ENCODE measurements around the gene NTRK1.
A peak's percentile ranks its signal among the peaks of the same experiment; 100 is the strongest.

NTRK1 gene

DNA sequence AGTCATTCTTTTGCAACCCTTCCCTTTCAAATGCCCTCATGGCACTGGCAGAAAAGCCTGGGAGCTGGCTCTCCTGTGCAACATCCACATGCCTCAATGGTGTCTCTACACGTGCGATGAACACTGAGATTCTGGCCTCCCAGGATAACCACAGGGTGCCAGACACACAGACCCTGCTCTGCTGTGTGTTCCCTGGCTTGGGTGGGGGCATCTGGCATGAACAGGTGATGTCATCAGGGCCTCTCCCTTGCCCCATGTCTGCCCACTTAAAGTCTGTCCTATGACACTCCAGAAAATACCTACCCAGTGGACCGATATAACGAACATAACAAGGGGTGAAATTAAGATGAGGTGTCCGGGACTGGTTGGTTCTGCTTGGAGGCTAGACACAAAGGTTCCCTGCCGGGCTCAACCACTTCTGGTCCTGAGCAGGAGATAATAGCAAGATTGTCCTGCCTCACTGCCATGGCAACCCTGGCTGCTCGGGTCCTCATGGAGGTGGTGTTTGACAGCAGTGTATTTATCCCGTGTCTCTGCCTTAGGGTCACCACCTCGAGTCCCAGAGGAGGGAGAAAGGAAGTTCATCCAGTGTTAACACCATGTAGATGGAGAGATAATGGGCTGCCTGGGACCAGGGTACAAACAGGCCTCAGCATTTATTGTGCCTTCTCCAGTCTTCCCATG, 21.1 kb upstream of the NTRK1 start:
- DNase-seq = no peak

DNA sequence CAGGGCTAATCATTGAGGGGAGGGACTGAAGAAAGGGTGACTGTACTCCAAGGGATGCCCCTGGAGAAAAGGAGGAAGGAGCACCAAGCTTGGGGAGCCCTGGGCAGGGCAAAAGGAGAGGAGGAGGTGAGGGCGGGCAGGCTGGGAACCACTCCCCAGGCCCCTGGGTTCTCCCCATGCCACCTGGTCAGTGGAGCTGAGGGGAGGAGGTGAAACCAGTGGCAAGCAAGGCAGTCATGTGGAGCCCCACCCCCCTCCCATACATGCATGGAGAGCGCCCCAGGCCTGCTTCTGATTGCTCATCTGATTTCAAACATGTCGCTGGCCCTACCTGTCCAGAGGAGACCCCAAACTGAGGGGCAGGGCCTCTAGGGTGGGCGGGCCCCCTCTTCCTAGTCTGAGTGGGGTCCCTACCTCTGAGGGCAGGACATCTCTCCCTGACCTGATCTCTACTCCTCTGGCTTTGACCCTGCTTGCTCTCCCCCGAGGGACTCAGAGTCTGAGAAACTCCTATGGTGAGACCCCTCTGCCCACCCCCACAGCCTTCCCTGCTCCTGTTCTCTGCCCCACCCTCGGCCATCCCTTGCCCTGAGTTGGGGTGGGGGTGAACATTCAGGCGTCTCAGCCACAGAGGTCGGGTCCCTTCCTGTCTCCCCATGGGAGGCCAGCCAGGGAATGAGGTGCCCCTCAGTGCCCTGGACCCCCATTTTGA, 20.3 kb upstream of the NTRK1 start:
- DNase-seq = no peak

DNA sequence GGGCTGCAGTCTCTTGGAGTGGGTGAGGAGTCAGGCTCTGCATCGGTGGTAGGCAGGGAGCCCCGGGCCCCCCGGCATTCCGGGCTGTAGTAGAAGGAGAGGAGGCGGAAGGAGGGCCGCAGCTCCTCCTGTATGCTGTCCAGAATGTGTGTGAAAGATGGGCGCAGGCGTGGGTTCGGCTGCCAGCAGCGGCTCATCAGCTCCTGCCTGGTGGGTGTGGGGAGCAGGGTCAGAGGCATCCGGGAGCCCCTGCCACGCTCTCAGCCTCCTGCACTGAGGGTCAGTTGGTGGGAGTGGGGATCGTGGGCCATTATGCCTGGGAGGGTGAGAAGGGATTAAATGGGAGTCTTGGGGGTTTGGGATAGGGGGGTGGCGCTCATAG, 19.8 kb upstream of the NTRK1 start:
- no peak for DNase-seq

DNA sequence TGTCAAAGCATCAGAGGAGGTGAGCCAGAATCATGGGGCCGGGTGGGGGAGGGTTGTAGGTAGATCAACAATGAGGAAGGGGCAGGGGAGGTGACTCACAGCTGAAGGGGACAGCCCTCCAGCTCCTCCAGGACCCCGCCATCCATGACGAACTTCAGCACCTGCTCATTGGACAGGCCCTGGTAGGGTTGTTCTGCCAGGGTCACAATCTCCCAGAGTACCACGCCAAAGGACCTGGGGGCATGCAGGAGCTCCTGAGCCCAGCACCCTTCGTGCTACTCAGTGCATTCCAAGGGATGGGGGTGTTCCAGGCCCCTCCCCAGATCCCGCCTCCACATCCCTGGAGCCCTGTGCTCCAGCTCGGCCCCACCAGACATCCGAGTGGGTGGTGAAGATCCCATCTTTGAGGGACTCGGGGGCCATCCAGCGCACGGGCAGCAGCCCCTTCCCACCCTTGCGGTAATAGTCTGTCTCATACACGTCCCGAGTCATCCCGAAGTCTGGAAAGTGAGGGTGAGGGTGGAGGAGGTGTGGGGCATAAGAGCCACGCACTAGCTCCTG, 19.3 kb upstream of the NTRK1 start:
- DNase-seq = no peak

DNA sequence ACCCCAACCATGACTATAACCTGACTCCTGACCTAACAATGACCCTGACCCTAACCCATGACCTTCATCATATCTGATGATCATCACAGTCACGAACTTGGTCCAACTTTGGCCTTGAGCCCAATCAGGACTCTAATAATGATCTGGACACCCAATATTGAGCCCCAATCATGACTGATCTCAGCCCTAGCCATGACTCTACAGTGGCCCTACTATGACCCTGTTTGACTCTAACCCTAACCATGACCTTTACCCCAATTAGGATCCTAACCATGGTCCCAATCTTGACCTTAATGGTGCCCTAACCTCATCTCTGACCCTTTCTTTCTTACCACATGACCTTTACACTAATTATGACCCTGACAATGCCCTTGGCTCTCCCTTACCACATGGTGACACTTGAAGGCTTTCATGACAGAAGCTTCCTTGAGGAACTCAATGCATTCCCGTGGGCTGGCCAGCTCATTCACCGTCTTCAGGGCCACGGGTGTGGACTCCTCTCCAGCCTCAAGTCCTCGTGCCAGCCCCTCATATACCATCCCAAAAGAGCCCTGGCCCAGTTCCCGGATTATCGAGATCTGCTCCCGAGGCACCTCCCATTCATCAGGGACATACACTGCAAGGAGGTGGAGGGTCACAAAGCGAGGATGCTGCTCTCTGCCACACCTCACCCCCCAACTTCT, 17.9 kb upstream of the NTRK1 start:
- no peak for DNase-seq

DNA sequence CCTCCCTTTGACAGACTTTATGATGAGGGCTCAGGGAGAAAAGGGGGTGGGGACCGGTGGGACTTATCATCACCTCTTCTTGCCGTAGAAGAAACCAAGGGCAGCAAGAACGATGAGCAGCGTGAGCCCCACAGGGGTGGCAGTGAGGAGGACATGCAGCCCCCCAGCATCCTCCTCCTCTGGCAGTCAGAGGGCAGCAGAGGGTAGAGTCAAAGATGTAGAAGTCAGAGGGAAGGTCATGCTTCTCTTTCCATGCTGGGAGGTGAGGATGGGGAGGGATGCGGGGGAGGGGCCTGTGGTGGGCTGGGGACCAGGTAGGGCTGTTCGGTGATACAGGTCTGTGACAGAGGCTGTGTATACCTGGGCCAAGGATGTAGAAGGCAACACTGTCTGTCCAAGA, 16.6 kb upstream of the NTRK1 start:
- DNase-seq = no peak

DNA sequence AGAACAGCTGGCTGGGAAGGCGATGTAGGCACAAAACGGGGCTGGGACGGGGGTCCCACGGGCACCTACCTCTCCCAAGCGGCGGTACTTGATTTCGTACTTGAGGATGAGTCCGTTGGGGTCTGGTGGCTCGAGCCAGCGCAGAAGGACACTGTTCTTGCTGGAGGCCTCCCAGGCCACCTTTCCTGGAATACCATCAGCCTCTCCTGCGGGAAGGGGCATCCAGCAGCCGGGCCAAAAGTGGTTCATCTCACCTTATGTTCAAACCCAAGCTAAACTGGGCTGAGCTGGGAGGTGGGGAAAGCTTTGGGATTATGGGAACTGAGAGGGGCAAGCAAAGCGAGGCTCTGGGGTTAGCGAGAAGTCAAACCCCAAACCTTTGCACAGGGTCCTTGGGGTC, 16.0 kb upstream of the NTRK1 start:
- DNase-seq = no peak

DNA sequence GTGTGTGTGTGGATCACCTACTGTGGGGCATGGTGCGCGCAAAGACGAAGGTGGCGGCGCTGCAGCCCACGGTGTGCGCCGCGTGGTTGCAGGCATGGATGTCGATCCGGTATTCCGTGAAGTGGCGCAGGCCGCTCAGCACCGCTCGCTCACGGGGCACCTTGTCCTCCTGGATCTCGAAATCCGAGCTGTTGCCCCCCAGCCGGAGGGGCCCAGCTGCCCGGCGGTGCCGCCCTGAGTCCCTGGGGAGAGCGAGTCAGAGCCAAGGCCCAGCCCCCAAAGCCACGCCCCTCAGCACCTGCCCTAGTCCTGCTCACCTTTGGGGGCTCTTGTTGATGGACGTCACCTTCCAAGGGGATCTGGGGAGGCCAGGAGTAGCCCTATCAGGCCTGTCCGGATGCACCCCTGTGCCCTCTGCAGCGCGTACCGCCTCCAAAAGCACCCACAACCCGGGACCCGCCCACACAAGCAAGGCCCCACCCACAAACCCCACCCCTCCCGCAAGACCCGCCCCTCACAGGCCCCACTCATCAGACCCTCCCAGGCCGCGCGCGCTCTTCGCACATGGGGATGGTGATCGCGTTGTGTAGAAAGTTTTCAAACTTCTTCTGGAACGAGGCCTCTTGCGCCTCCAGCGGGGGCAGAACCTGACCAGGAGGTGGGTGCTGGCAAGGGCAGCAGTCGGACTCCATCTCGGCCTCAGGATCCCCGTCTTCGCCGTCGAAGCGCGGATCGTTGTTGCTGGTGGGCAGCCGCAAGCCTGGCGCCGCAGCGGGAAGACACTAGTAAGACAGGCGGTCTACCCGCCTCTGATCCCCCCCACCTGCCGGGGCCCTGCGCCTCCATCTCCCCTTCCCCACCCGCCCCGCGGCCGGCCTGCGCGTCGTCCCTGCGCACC, 15.4 kb upstream of the NTRK1 start:
- no peak for DNase-seq

DNA sequence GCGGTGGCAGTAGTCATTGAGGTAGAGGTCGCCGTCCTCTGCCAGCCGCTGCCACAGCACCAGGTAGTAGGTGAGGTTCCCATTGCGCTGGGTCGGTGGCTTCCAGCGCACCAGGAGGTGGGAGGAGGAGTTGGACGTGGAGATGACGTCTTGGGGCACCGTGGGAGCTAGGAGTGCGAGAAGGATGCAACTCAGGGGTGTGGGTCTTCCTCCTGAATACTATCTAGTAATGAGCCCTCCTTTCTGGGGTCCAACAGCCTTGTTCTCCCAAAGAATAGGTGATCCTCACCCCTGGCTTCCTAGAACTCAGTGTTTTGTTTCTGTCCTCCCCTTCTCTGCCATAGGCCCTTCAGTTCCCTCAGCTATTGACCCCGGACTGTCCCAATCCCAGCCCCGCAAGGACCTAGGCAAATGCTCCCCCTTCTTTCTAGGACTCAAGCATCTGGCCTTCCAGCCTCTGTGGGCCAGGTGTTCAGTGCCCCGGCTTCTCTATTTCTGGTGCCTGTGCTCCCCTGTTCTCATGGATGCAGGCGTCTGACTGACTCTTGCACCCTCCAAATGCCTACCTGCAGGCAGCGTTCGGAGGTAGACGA, 14.6 kb upstream of the NTRK1 start:
- no peak for DNase-seq

DNA sequence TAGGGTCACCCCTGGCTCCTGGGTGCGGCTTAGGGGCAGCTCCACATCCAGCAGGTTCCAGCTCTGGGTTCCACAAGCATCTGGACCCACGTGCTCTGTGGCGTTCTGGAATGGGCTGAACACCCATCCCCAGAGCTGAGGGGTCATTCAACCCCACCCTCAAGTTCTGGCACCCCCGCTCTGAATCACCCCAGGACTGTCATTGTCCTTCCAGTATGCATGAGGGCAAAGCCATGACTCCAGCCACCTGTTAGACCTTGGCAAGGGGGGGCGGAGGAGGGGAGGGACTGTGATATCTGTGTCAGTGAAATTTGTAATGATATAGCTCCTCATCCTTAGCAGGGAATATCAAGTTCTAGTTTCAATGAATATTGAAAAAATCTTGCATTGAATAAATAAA, 14.0 kb upstream of the NTRK1 start:
- no peak for DNase-seq

DNA sequence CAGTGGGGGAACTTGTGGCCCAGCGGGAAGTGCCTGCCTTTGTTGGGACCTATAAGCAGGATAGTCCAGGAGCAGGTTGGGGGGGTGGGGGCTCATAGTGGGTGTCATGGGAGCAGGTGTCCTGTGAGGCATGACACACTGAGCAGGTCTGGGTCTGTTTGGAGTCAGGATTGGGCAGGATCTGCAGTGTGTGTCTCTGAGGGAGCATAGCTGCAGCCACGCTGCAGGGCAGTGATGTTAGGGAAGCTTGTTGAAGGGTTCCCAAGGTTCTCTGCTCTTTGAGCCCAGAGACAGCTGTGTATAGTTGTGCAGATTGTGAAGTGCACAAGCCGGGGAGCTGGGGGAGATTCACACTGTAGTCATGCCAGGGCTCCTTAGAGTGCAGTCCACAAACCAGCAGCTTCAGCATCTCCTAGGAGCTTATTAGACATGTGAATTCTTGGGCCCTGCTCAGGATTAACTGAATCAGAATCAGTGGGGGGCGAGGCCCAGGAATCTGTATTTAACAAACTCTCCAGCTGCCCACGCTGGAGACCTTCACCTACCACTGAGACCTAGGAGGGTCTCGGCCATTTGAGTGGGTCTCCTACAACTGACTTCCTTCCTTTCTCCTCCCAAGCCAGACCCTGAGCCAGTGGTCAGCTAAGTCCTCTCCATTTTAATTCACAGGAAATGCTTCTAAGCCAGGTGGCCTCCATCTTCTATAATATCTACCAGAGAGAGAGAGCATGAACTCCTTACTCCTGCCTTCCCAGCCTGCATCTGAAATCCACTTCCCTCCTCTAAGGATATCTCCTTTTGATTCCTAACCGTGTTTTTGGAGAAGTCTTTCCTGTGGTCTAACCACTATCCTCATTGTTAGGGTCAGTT, 12.8 kb upstream of the NTRK1 start:
- no peak for DNase-seq

DNA sequence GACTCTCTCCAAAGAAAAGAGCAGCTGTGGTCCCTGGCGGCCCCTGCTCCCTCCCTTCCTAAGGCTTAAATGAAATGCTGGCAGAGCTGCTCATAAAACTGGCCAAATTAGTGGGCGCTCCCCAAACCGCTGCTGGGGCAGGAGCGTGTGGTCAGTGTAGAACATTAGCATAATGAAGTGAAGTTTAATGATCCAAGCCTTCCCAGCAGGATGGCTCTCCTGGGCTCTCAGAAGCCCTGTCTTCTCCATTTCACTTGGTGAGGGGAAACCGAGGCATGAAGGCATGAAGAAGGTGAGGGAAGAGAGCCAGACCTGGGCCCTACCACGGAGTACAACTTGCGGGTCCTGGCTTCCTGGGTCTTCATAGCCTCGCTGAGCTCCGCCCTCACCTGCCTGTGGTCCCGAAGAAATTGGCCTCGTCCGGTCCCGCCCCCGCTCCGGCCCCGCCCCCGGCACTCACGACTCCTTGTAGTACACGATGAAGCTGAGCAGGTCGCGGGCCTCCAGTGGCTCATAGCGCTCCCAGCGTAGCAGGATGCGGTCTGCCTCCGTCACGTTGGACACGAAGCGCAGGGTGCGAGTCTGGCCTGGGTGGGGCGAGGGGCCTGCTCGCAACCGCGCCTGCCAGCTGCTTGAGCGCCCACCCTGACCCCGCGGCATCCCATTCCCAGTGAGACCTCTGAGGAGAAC, 12.1 kb upstream of the NTRK1 start:
- DNase-seq = no peak

DNA sequence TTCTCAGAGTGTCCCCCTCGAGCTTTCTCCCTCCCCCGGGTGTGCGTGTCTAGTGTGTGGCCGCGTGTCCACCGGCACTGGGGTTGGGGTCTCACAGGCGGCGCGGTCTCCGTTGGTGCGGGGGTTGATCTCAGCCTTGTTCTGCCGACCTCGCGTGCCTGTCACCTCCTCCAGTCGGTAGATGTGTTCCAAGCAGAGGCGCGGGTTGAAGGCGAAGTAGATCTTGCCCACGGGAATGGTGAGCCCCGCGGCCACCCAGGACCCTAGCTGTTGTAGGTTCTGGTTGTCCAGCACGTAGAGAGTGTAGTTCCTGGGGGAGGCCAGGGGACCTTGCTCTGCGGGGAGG, 11.5 kb upstream of the NTRK1 start:
- DNase-seq = no peak

DNA sequence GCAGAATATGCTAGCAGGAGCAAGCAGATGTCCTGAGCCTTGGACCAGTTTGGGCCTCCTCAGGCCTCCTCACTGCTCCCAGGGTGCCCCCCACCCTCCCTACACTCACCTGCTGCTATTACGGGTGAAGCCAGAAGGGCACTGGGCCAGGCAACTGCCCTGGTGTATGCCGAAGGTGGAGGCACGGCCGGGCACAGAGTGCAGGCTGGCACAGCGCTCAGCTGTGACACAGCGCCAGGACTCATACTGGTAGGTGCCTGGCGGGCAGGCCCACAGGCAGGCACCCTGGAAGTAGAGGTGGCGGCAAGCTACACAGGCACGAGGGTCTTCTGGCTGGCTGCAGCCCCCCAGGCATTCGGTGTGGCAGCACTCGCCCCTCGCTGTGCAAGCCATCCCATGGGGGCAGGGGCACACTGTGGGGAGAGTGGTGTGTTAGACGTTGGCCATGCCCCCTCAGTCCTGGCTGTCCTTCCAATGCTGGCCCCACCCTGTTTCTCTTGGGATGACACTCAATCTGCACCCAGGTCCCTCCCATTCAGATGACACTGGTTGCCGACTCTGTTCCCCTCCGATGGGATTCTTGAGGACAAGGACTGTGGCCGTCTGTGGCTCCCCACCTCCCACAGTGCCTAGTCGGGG, 8.8 kb upstream of the NTRK1 start:
- peak; percentile 87 for DNase-seq

DNA sequence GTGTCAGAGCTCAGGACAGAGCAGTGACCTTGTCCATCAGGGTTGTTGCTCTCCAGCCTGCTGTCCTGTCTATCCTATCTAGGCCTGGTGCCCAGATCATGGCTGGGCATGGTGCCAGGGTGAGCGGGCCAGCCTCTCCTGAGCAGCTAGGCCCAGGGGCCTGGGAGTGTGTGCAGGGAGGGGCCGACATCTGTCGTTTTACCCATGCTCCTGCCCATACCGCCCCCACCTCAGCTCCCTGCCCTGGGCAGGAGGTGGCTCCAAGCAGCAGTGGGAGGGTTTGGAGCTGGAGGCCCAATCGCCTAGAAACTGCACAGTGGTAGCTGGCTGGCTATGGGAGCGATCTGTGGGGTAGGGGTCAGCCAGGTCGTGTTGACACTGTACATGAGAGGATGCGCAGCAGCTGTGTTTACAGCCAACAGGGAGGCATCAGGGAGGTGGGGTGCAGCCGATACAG, 8.2 kb upstream of the NTRK1 start:
- DNase-seq = peak; percentile 96

DNA sequence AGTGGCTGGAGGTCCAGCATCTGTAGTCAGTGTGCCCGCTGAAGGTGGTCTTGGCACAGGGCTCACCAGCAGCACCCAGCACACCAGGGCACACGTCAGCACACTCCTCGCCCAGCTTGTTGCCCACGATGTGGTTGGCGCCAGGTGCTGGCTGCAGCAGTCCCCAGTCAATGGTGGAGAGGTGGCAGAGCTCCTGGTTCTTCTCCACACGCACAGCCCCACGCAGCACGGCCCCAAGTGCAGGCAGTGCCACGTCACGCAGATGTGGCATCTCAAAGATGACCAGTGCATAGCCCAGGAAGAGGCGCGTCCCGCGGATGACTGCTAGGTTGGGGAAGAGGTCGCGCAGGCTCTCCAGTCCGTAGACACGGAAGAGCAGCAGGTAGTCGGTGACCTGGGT, 6.9 kb upstream of the NTRK1 start:
- DNase-seq = no peak

DNA sequence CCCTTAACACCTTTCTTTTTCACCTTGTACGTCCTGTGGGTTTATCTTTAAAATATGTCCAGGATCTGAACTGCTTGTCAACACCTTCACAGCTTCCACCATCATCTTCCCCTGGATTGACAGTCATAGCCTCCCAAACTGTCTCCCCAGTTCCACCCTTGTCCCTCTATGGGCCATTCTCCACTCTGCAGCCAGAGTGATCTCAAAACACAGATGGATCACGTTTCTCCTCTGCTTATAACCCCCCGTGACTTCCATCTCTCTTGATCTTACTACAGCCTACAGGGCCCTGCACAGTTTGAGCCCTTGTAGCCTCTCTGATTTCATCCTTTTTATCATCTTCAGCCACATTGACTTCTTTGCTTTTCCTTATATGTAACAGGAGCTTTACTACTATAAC, 6.0 kb upstream of the NTRK1 start:
- no peak for DNase-seq

DNA sequence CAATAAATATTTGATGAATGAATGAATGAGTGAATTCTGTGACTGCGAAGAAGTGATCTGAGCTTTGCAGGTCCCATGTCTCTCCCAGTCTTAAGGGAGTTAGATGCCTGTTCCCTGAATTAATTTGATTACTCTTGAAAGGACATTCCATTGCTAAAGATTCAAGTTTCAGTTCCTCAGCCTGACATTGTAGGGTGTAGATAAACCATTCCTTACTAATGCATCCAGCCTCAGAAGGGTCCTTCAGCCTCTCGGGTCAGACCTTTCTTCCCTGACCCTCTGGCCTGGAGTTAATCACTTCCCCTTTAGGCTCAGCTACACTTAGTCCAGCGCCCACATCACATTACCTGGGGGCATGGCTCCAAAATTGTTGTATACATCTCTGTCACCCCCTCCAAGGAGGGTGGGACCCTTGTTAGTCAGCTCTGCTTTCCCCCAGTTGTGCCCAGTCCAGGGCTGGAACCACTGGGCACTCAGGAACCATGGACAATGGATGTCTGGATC, 4.3 kb upstream of the NTRK1 start:
- no peak for DNase-seq

DNA sequence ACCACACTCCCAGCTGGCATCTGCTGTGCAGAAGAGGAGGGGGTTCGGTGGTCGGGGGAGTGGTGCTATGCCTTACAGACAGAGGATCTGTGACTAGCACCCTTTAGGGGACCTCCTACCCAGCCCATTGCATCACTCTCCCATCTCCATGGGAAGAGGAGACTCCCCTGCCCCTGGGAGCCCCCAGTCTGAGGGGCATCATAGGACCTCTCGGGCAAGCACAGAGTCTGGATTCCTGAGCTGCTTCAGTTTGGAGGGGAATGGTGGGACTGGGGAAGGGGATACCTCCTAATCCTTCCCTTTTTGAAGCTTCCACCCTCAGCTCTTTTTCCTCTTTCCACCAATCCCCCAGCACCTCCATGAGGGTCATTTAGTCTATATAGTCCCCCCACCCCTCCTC, 3.1 kb upstream of the NTRK1 start:
- no peak for DNase-seq

DNA sequence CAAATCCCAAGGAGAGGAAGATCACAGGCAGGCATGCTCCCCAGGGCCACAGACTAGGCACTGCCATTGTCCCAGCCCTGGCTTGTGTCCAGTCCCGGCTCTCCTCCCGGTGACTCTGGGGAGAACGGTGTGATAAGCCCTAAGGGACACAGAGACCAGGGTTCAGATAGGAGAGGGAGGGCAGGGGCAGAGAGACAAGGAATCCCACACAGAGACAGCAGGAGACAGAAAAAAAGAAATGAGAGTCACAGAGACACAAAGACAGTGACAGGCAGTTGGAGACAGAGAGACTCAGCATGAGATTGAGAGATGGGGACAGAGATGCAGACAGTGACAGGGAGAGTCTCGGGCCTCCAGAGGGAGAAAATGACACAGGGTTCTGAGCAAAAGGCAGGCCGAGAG, 2.1 kb upstream of the NTRK1 start:
- no peak for DNase-seq

All from NCI-H510A treated with DMSO at 0.1 percent for 48 hours (cell line).